ENCODE results near the gene LRRTM4.

GRCh38 chr2:77328134-77328931 is 193.8 kb downstream of the LRRTM4 start:
- TF ChIP-seq CTCF (IDR thresholded peaks at IDR 0.05), result no peak
- no peak for TF ChIP-seq POLR2A (IDR thresholded peaks at IDR 0.05)
